ENCODE data around the gene RFLNA.

DNA sequence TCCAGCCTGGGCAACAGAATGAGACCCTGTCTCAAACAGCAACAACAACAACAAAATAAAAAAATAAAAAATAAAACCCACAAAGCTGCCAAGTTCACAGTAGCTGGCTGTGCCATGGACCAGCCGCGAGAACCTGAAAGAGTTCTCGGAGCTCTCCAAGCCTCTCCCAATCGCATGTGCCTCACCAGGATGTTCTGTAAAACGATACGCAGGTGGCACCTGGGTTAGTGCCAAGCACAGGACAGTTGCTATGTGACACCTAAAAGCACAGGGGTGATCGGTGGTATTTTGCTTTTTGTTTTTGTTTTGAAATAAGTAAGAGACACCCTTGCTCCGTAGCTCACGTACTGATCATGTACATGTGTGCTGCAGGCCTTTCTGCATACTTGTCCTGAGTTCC is 52.4 kb downstream of the RFLNA start:
- TF ChIP-seq, protein P1, sequence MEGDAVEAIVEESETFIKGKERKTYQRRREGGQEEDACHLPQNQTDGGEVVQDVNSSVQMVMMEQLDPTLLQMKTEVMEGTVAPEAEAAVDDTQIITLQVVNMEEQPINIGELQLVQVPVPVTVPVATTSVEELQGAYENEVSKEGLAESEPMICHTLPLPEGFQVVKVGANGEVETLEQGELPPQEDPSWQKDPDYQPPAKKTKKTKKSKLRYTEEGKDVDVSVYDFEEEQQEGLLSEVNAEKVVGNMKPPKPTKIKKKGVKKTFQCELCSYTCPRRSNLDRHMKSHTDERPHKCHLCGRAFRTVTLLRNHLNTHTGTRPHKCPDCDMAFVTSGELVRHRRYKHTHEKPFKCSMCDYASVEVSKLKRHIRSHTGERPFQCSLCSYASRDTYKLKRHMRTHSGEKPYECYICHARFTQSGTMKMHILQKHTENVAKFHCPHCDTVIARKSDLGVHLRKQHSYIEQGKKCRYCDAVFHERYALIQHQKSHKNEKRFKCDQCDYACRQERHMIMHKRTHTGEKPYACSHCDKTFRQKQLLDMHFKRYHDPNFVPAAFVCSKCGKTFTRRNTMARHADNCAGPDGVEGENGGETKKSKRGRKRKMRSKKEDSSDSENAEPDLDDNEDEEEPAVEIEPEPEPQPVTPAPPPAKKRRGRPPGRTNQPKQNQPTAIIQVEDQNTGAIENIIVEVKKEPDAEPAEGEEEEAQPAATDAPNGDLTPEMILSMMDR (IDR thresholded peaks at IDR 0.05): no peak
- TF ChIP-seq POLR2A (IDR thresholded peaks at IDR 0.05) (no peak), EP300 (IDR thresholded peaks at IDR 0.05) (no peak)
